Fibroblast of the conjunctiva (primary cell): ENCODE data around the gene SLIT3.
A peak's percentile ranks its signal among the peaks of the same experiment; 100 is the strongest.

Source experiments
- DNase-seq: peaks from one replicate; pipeline ENCODE4 v3.0.0-alpha.2; 2010; ENCODE audit warnings: low read depth

Gene SLIT3

DNA sequence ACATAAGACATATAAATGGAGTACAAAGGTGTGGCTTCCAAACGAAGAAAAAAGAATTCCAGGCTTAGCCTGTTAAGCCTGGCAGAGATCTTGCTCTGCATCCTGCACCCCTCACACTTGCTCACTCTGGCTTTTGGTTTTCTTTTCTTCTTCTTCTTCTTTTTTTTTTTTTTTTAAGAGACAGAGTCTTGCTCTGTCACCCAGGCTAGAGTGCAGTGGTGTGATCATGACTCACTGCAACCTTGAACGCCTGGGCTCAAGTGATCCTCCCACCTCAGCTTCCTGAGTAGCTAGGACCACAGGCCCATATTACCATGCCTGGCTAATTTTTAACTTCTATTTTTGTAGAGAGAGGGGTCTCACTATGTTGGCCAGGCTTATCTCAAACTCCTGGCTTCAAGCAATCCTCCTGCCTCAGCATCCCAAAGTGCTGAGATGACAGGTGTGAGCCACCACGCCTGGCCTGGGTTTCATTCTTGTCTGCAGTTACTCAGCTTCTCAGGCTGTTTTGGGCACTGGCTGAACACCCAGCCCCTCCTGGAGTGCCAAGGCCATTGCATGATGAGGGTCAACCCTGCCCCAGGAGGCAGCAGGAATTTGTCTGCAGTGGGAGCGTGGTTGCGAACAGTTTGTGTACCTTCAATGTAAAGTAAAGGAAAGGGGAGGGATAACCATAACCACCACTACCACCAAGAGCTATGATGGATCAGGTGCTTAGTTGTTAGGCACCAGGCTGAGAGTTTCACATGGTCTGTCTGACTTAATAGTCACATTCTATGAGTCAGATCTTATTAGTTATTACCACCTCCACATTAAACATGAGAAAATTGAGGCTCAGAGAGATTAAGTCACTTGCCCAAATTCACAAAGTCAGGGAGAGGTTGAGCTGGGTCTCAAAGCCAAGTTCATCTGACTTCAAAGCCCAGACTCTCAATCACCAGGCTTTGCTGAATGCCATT is 502.6 kb downstream of the SLIT3 start:
- DNase-seq, result no peak

- no peak for DNase-seq
Observed at GRCh38 chr5:168796593-168797580, 504.1 kb downstream of the SLIT3 start.

DNA sequence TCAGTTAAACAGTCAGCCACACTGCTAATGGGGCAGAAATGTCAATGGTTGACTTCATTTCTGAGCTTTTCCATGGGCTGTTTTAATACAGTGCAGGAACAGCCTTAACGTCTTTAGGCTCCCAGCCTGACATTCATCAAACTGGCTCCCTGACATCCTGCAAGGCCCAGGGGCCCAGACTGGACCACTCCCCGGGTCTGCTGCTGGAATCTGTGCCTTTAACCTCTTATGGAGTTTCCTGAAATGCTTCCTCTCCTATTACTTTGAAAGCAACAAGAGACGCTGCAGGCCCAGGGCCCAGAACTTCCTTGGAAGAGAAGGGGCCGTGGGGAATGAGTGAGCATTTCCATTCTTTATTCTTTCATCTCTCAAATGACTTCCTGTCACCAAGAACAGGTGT is 504.9 kb downstream of the SLIT3 start:
- no peak for DNase-seq

- DNase-seq, result peak; percentile 17
Observed at GRCh38 chr5:168793841-168794837, 506.8 kb downstream of the SLIT3 start.

- DNase-seq, result no peak
Observed at GRCh38 chr5:168792678-168793077, 508.3 kb downstream of the SLIT3 start.

DNA sequence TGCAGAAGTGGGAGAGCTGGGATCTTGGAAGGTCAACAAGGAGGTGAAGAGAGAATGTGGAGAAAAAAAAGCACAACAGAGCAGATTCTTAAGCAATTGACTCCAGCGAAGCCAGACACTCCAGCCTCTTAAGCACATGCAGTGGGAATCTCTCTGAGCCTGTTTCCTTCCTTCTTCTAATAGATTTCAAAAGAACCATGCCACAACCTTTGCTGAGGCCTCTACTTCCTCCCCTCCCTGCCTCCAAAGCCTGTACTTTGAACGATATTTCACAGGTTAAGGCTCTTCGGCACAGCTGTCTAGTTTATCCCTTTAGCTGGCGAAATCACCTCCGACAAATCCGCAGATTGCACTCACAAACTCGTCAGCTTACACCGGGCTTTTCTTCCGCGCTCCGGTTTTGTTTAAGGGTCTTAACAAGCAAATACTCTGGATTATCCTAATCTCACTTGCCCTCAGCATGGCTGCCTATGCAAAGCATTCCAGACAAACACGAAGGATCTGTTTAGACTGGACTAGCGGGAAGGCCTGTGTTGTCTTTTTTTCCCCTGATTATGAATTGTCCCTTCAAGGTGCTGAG is 510.2 kb downstream of the SLIT3 start:
- DNase-seq, result no peak

GRCh38 chr5:168790002-168790635 is 510.8 kb downstream of the SLIT3 start:
- DNase-seq, result no peak

DNA sequence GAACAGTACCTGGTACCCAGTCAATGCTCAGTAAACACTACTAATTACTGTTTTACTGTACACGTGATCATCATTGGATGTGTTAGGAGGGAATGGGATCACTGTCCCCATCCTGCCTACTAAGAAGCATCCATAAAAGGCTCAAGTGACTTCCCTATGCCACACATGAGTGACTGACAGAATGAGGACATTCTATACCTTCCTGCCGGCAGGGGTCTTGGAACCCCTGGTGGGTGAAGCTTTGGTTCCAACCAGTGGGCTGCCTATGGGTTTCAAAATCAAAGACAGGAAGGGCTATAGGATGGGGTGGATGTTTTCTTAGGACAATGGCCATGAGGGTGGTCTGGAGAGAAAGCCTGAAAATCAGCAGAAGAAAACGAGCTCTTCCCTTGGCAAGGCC is 512.2 kb downstream of the SLIT3 start:
- DNase-seq, result no peak

- DNase-seq, result no peak
Observed at GRCh38 chr5:168788107-168788506, 512.8 kb downstream of the SLIT3 start.

- no peak for DNase-seq
Observed at GRCh38 chr5:168786147-168786546, 514.8 kb downstream of the SLIT3 start.

- no peak for DNase-seq
Observed at GRCh38 chr5:168784454-168784853, 516.5 kb downstream of the SLIT3 start.

DNA sequence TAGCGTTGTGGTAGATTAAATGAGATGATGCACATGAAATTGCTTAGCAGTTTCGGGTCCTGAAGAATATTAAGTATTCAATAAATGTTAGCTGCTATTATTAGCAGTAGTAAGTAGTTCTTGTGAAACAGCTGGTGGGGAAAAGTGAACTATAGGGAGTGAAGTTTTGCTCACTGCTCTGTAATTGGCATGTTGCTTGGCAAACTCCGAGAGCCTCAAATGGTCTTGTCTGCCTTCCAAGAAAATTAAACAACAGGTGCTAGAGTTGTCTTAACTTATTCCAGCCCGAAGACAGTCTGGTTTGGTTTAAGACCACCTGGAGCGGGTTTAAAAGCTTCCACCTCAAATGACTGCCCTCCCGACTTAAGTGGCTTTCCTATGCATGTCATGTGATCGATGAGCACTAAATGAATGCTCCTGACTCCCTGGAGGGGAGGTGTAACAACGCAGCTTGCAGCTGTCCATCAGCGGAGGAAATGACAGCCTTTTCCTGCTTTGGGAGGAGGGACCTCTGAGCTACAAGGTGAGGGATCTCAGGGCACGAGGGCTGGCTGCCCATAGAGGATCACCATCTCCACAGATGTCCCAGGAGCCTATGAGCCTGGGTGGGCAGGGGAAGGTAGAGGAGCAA is 518.9 kb downstream of the SLIT3 start:
- no peak for DNase-seq

DNA sequence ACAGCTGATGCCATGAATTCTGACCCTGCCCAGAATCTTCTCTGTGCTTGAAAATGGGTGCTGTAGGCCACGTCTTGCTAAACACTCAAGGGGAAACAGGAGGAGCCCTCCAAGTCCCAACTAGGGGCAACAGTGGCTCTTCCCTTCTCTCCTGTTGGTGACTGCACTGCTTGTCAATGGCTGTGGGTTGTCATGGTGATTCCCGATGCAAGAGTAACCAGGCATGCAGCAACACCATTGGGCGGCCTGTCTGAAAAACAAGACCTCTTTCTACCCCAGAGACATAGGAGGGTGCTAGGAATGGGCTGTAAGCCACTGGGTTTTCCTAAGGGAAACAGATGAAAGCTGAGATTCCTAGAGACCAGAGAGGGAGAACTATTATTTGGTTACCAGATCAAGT is 520.1 kb downstream of the SLIT3 start:
- no peak for DNase-seq

- no peak for DNase-seq
Observed at GRCh38 chr5:168779333-168779732, 521.6 kb downstream of the SLIT3 start.

DNA sequence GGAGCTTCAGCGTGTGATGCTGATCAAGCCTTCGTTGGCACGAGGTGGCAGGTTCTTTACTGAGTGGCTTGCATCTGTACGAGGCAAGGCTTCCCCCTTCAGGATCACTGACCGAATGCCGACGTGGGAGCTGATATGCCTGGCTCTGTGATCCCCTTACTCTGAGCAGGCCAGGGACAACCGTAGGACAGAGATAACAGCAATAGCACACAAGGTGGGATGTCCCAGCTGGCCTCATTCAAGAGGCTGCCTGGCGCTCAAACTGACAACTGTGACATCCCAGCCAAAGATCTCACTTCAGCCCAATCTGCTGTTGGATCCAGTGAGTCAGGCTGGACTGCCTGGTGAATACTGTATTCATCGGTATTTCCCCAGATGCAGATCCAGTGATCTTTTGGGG is 522.4 kb downstream of the SLIT3 start:
- no peak for DNase-seq

GRCh38 chr5:168777651-168778050 is 523.3 kb downstream of the SLIT3 start:
- DNase-seq, result no peak

- DNase-seq, result no peak
Observed at GRCh38 chr5:168776070-168776469, 524.9 kb downstream of the SLIT3 start.

GRCh38 chr5:168773226-168773625 is 527.7 kb downstream of the SLIT3 start:
- no peak for DNase-seq

DNA sequence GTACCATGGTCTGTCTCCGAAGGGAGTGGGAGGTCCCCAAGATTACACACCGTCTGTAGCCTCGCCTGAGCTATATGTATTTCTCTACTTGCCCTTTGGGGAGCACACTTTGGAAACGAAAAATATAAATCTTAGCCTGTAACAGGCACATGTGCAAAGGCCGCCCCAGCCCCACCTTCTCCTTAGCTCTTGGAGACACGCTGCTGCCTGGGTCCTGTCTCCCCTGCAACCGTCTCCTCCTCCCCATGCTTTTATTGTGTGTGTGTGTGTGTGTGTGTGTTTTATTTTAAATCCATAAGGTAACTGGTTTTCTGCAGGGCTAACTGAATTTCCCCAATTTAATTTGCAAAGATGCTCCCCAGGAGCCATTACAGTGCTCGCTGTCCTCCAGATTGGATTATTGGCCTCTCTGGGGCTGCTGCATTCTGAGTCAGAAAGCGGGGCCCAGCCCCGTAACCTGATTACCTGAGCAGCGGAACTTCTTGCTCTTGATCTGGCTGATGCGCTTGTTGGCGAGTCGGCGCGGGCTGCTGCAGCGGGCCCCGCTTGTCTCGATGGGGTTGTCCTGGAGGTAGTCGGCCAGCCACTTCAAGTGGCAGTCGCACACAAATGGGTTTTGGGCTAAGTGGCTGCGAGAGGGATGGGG is 528.5 kb downstream of the SLIT3 start:
- no peak for DNase-seq

GRCh38 chr5:168771678-168772077 is 529.3 kb downstream of the SLIT3 start:
- no peak for DNase-seq
